Stimulated activated naive CD8-positive, alpha-beta T cell treated with anti-CD3 and anti-CD28 coated beads, Interleukin-15, Interleukin-2, amounts not matched to agents 100 ng/mL and 50 ng/mL, for 24 hours (primary cell): ENCODE data around the gene MEIOSIN.
A peak's percentile ranks its signal among the peaks of the same experiment; 100 is the strongest.
"Not testable (repeated sequence)": the region's sequence is repeated elsewhere in the genome, so short reads cannot be mapped to it uniquely, and the experiment has no call there.

Experiments
- H3K27ac Mint-ChIP-seq: one replicate; pipeline ENCODE4 v1.8.0; 2021; ENCODE audit warnings: mild to moderate bottlenecking, mixed read lengths
- H3K27me3 Mint-ChIP-seq: one replicate; pipeline ENCODE4 v1.8.0; 2021; ENCODE audit warnings: mixed read lengths
- H3K36me3 Mint-ChIP-seq: one replicate; pipeline ENCODE4 v1.8.0; 2021; ENCODE audit warnings: low read depth, mixed read lengths
- H3K4me1 Mint-ChIP-seq: one replicate; pipeline ENCODE4 v1.8.0; 2021; ENCODE audit warnings: low read depth, mixed read lengths
- H3K4me3 Mint-ChIP-seq: one replicate; pipeline ENCODE4 v1.8.0; 2021; ENCODE audit warnings: mild to moderate bottlenecking, mixed read lengths
- H3K9me3 Mint-ChIP-seq: one replicate; pipeline ENCODE4 v1.8.0; 2021; ENCODE audit warnings: mixed read lengths

Gene MEIOSIN

DNA sequence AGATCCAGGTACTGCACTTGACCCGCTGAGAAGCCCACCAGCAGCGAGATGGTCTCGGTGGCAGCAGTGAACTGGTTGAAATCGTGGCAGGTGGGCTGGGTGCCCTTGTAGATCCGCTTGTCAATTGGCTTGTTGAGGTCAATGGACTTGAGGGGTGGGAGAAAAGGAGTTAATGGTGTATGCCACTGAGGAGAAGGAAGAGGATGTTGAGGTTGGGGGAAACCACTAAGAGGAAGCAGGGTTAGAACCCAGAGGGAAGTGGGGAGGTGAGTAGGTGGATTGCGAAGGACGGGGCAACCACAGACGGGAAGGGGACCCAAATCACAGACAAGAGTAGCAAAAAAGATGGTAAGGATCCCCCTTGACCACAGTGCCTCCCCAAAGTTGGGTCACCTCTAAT is 57.7 kb downstream of the MEIOSIN start:
- peaks cover 38% of the 10 kb centered on the region for H3K36me3 Mint-ChIP-seq

DNA sequence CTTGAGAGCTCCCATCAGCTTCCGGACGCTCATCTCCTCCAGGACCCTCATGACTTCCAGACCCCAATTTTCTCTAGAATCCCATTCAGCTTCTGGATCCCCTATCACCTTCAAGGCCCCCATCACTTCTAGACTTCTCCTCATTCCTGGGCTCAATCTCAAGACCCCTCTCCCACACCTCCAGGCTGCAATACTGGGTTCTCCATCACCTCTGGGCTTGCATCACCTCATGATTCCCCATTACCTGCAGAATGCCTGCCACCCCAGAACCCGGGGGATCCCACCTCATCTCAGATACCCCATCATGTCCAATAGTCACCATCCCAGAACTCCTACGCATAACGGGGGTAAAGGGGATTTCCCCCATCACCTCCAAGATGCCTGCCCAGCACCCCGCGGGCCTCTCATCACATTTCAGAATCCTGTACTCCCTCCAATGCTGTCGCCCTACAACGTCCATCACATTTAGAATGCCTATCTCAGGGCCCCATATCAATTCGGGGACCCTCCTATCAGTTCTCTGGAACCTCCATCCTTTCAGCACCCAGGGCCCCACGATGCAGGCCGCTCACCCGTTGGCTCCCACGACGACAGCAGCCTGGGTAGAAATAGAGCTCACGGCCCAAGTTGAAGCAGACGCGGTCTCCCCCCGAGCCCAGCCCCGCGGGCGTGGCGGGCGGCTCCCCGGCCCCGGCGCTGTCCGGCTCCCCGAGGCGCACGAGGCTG is 58.7 kb downstream of the MEIOSIN start:
- H3K27me3 Mint-ChIP-seq = peaks cover 19% of the 10 kb centered on the region
- H3K4me1 Mint-ChIP-seq = peaks cover 33% of the 10 kb centered on the region
- peak overlapping the region; percentile 60 for H3K27ac Mint-ChIP-seq
- peaks cover 29% of the 10 kb centered on the region for H3K36me3 Mint-ChIP-seq
- H3K4me3 Mint-ChIP-seq = peak overlapping the region; percentile 92
- no peaks in the 10 kb centered on the region for H3K9me3 Mint-ChIP-seq

More for the DNA sequence above, 57.7 kb downstream of the MEIOSIN start:
- Mint-ChIP-seq H3K4me3 (peak overlapping the region; percentile 92), H3K9me3 (no peaks in the 10 kb centered on the region), H3K27me3 (peaks cover 19% of the 10 kb centered on the region), H3K4me1 (peaks cover 33% of the 10 kb centered on the region), H3K27ac (peak overlapping the region; percentile 59)

DNA sequence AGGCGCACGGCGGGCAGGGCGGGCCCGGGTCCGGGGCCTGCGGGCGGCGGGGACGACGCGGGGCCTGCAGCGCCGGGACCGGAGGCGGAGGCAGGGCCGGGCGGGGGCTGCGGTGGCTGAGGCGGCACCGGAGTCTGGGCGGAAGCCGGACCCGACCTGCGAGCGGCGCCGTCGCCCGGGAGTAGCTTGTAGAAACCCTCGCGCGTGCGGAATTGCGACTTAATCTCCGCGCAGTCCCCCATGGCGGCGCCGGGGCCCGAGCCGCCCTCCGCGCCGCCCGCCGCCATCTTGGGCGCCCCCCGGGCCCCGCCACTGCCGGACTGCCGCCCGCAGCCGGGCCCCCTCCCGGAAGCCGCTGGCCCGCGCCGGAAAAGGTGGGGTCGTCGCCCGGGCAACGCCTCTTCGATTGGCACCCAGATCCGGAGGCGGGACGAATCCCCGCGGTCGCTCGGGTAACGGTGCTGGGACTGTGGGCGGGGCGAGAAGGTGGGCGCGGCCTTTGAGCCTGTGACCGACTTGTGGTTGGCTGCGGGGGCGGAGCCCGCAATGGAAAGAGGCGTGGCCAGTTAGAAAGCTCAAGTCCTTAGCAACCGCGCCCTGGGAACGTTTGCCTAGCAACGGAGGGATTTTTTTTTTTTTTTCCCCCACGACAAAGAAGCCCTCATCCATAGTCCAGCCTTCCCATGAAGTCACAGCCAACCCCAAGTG is 59.4 kb downstream of the MEIOSIN start, which contains the start of gene DMWD:
Gene DMWD (minus strand): TSS at position 376 of the 708 bp plus-strand sequence. CDS start 89 bp downstream, at position 287.
- peak within 1 kb of the TSS; percentile 92 for H3K4me3 Mint-ChIP-seq
- peaks cover 20% of the 10 kb centered on the region for H3K27me3 Mint-ChIP-seq
- peak within 1 kb of the TSS; percentile 81 for H3K27ac Mint-ChIP-seq
- H3K36me3 Mint-ChIP-seq = peaks cover 22% of the 10 kb centered on the region
- H3K9me3 Mint-ChIP-seq = no peaks in the 10 kb centered on the region
- H3K4me1 Mint-ChIP-seq = peaks cover 33% of the 10 kb centered on the region

DNA sequence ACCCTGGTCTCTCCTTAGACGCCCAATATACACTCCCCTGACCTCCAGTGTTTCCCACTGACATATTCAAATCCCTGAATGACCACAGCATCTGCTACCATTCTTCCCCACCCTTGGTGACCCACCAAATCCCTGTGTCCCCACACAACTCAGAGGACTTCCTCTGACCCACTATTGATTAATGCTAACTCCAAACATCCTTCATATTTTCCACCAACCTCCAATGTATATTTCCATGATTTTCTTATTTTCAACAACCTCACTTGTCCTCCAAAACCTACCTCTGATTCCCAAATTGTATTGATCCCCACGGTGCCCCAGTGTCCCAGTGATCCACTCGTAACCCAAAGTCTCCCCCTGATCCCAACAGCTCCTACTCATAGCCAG is 59.9 kb downstream of the MEIOSIN start:
- peaks cover 33% of the 10 kb centered on the region for H3K4me1 Mint-ChIP-seq
- peak overlapping the region; percentile 81 for H3K27ac Mint-ChIP-seq
- no peaks in the 10 kb centered on the region for H3K9me3 Mint-ChIP-seq
- H3K36me3 Mint-ChIP-seq = peaks cover 17% of the 10 kb centered on the region
- peaks cover 24% of the 10 kb centered on the region for H3K27me3 Mint-ChIP-seq
- peak overlapping the region; percentile 76 for H3K4me3 Mint-ChIP-seq

DNA sequence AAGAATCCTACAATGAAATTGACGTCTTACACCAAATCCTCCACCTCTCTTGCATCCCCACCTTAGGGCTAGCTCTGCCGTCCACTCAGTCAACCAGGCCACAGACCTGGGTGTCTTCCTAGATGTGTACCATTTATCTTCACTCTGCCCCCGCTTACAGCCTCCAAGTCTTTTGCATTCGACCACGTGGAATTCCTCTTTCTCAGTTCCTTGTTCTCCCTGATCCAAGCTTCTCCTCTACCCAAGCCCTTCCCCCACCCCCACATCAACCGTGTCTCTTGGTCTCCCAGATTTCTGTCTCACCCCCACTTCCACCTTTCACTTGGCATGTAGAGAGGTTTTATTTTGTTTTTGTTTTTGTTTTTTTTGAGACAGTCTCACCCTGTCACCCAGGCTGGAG is 60.6 kb downstream of the MEIOSIN start:
- H3K4me1 Mint-ChIP-seq = peaks cover 34% of the 10 kb centered on the region
- H3K27me3 Mint-ChIP-seq = peaks cover 27% of the 10 kb centered on the region
- no peaks in the 10 kb centered on the region for H3K9me3 Mint-ChIP-seq
- H3K4me3 Mint-ChIP-seq = peak overlapping the region; percentile 47
- H3K27ac Mint-ChIP-seq = no peak overlapping the region
- H3K36me3 Mint-ChIP-seq = peaks cover 10% of the 10 kb centered on the region

DNA sequence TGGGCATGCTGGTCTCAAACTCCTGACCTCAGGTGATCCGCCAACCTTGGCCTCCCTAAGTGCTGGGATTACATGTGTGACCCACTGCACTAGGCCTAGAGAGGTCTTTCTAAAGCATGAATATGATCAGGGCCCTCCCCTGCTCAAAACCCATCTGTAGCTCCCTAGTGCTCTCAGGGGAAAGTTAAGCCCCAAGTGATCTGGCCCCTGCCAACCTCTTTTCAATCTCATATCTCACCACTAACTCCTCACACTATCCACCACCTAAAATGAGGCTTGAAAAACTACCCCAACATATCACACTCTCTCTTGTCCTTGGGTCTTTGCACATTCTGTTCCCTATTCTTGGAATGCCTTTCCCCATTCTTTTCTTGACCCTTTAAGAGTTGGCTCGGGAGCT is 61.4 kb downstream of the MEIOSIN start:
- Mint-ChIP-seq H3K27ac (no peak overlapping the region), H3K36me3 (peaks cover 2% of the 10 kb centered on the region), H3K27me3 (peaks cover 28% of the 10 kb centered on the region), H3K9me3 (no peaks in the 10 kb centered on the region), H3K4me1 (peaks cover 38% of the 10 kb centered on the region), H3K4me3 (no peak overlapping the region)

DNA sequence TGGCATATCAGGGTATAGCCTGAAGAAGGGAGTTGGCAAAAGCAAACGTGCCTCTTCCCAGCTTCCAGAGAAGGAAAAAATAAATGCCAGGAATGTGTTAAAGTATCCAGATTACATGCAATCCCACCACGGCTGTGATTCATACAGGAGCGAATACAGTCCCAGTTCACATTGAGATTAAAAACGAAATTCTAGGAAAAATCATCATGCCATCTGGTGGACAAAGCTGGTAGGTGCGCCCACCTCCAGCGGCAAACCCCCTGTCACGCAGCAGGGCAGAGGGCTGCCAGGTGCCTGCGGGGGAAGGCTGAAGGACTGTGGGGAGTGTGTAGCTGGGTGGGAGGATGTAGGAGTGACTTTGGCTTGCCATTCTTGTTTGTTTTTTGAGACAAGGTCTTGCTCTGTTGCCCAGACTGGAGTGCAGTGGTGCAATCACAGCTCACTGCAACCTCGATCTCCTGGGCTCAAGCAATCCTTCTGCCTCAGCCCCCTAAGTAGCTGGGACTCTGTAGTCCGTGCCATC is 65.8 kb downstream of the MEIOSIN start:
- Mint-ChIP-seq H3K36me3 (no peaks in the 10 kb centered on the region), H3K27ac (no peak overlapping the region), H3K9me3 (no peaks in the 10 kb centered on the region), H3K27me3 (peaks cover 24% of the 10 kb centered on the region), H3K4me3 (no peak overlapping the region), H3K4me1 (peaks cover 5% of the 10 kb centered on the region)

DNA sequence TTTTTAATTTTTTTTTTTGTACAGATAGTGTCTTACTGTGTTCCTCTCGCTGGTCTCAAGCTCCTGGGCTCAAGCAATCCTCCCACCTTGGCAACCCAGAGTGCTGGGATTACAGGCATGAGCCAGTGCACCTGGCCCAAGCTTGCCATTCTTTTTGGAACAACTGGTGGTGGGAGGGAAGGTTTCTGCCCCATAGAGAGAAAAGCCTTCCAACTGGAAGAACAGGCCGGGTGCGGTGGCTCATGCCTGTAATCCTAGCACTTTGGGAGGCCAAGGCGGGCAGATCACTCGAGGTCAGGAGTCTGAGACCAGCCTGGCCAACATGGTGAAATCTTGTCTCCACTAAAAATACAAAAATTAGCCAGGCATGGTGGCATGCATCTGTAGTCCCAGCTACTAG is 66.3 kb downstream of the MEIOSIN start:
- not testable (repeated sequence) for H3K36me3 Mint-ChIP-seq, H3K9me3 Mint-ChIP-seq, H3K4me1 Mint-ChIP-seq, H3K4me3 Mint-ChIP-seq, H3K27ac Mint-ChIP-seq
- peaks cover 23% of the 10 kb centered on the region for H3K27me3 Mint-ChIP-seq

DNA sequence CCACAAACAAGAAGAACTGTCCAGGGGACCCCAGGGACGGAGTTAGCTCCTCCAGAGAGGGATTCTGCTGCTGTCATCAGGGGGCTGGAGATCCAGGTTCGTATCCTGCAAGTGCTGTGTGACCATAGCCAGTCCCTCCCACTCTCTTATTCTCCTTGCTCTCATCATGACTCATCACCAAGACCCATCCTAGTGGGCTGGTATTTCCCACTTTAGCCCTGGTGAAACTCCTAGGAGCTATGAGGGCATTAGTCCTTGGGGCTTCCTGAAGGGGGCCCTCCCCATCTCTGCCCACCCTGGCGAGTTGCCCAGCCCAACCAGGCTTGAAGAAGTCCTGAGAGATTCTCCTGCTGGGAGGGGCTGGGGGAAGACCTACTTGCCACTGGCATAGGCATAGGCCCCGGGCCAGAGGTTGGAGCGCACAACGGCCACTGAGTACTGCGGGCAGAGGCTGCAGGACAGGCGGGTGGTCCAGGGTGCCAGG is 66.9 kb downstream of the MEIOSIN start:
- H3K9me3 Mint-ChIP-seq = no peaks in the 10 kb centered on the region
- H3K36me3 Mint-ChIP-seq = no peaks in the 10 kb centered on the region
- H3K4me3 Mint-ChIP-seq = no peak overlapping the region
- peaks cover 18% of the 10 kb centered on the region for H3K27me3 Mint-ChIP-seq
- no peak overlapping the region for H3K27ac Mint-ChIP-seq
- H3K4me1 Mint-ChIP-seq = peaks cover 5% of the 10 kb centered on the region

DNA sequence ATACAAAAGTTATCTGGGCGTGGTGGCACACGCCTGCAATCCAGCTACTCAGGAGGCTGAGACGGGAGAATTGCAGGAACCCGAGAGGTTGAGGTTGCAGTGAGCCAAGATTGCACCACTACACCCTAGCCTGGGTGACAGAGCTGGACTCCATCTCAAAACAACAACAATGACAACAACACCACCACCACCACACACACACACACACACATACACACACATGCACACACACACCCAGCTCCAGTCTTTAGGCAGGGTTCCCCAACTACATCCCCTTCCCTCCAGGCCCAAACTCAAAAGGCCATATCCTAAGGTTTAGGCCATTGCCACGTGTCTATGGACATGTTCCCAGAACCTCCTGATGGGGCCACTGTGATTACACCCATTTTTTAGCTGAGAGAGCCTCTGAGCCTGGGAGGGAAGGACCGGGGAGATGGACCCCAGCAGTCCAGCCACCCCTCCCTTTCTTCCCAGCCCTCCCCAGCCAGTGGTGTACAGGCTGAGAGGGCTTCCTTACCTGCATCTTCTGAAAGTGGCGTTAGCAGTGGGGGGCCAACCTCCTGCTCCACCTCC is 68.5 kb downstream of the MEIOSIN start:
- H3K4me1 Mint-ChIP-seq = peaks cover 5% of the 10 kb centered on the region
- no peaks in the 10 kb centered on the region for H3K36me3 Mint-ChIP-seq
- peaks cover 17% of the 10 kb centered on the region for H3K27me3 Mint-ChIP-seq
- no peak overlapping the region for H3K4me3 Mint-ChIP-seq
- no peaks in the 10 kb centered on the region for H3K9me3 Mint-ChIP-seq
- H3K27ac Mint-ChIP-seq = no peak overlapping the region

DNA sequence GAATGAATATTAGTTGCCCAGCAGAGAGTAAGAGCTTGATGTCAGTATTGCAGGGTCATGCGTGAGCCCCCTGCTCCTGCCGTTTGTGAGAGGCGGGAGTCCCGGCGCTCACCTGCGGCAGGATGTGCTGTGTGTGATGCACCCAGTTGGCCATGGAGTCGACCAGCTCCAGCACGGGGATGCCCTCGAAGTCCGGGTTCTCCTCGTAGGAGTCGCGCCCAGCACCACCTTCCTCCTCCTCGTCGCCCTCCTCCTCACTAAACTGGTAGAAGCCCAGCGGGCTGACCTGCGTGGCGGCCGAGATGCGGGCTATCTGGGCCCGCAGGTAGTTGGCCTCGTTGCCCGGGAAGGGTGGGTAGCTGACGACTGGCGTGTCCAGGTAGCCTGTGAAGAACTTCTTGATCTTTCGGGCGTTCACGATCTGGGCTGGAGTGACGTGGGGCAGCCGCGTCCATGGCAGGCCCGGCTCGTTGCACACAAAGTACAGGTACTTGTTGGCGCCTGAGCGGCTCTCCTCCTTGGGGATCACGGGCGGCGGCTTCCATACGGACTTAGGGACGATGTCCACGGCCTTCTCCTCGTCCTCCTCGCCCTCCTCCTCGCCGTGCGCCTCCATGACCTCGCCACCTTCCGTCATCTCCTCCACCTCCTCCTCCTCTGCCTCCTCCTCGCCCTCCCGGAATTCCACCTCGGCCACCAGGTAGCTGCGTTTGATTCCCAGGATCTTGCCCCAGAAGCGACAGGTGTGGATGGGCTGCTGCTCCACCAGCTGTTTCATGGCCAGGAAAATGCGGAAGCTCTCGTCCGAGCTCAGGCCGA is 71.1 kb downstream of the MEIOSIN start:
- no peak overlapping the region for H3K27ac Mint-ChIP-seq
- H3K4me1 Mint-ChIP-seq = peaks cover 1% of the 10 kb centered on the region

DNA sequence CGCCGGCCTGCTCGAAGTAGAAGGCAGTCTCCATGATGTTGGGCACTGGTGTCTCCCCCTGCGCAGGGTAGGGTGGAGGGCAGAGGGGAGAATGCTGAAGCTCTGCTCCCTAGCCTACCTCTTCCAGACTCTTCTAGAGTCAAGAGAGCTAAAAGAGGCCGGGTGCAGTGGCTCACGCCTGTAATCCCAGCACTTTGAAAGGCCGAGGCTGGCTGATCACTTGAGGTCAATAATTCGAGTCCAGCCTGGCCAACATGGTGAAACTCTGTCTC is 71.7 kb downstream of the MEIOSIN start:
- Mint-ChIP-seq H3K9me3 (no peaks in the 10 kb centered on the region), H3K4me3 (no peak overlapping the region), H3K27ac (no peak overlapping the region), H3K4me1 (peaks cover 7% of the 10 kb centered on the region), H3K36me3 (no peaks in the 10 kb centered on the region), H3K27me3 (peaks cover 4% of the 10 kb centered on the region)

More for the DNA sequence above, 71.1 kb downstream of the MEIOSIN start:
- Mint-ChIP-seq H3K9me3 (no peaks in the 10 kb centered on the region), H3K27me3 (peaks cover 4% of the 10 kb centered on the region), H3K36me3 (no peaks in the 10 kb centered on the region), H3K4me3 (no peak overlapping the region)

DNA sequence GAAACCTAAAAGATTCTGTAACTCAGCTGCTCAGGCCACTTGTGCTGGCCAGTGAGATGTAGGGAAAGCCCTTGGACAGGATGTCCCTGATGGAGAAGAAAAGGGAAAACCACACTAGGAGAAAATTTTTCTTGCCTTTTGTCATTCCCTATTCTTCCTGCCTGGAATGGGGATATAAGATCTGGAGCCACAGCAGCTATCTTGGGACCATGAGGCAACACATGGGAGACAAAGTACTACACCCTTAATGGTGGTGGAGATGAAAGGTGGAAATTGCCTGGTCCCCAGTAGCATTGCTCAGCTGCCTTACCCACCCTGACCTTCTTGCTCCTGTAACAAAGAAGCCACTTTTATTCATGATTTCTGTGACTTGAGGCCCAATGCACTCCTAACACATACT is 72.5 kb downstream of the MEIOSIN start:
- no peaks in the 10 kb centered on the region for H3K9me3 Mint-ChIP-seq
- H3K27me3 Mint-ChIP-seq = peaks cover 4% of the 10 kb centered on the region
- no peaks in the 10 kb centered on the region for H3K36me3 Mint-ChIP-seq
- peaks cover 10% of the 10 kb centered on the region for H3K4me1 Mint-ChIP-seq
- H3K27ac Mint-ChIP-seq = no peak overlapping the region
- no peak overlapping the region for H3K4me3 Mint-ChIP-seq

DNA sequence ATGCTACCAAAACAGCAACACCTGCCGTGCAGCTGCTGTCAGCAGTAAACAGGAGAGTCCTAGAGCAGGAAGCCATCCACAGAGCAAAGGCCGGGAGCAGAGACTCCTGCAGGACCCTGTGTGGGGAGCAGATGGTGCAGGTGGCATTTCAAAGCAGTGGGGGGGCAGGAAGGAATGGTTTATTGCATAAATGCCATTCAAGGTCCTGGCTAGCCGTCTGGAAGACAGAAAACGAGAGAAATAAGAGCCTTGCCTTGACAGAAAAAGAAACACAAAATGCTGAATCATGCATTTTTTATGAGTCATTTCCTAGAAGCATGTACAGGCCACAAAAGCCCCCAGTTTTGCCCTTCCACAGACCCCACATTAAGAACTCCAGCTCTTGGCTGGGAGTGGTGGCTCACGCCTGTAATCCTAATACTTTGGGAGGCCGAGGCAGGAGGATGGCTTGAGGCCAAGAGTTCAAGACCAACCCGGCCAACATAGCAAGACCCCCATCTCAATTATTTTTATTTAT is 76.5 kb downstream of the MEIOSIN start:
- Mint-ChIP-seq H3K27ac (peak overlapping the region; percentile 8), H3K4me1 (peaks cover 10% of the 10 kb centered on the region), H3K36me3 (peaks cover 4% of the 10 kb centered on the region), H3K9me3 (no peaks in the 10 kb centered on the region), H3K27me3 (peaks cover 14% of the 10 kb centered on the region), H3K4me3 (no peak overlapping the region)
